Stimulated activated CD8-positive, alpha-beta memory T cell treated with anti-CD3 and anti-CD28 coated beads, Interleukin-2, amount 100 ng/mL, for 1 hour (primary cell): Measurements from ENCODE around the gene MATK.

ENCODE experiments used
- DNase-seq, 2 donors: peaks; one replicate each; pipeline ENCODE4 v3.0.0-alpha.2; 2020; ENCODE audit warnings: low read depth in 2 of 2

The MATK gene, protein sequence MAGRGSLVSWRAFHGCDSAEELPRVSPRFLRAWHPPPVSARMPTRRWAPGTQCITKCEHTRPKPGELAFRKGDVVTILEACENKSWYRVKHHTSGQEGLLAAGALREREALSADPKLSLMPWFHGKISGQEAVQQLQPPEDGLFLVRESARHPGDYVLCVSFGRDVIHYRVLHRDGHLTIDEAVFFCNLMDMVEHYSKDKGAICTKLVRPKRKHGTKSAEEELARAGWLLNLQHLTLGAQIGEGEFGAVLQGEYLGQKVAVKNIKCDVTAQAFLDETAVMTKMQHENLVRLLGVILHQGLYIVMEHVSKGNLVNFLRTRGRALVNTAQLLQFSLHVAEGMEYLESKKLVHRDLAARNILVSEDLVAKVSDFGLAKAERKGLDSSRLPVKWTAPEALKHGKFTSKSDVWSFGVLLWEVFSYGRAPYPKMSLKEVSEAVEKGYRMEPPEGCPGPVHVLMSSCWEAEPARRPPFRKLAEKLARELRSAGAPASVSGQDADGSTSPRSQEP

DNA sequence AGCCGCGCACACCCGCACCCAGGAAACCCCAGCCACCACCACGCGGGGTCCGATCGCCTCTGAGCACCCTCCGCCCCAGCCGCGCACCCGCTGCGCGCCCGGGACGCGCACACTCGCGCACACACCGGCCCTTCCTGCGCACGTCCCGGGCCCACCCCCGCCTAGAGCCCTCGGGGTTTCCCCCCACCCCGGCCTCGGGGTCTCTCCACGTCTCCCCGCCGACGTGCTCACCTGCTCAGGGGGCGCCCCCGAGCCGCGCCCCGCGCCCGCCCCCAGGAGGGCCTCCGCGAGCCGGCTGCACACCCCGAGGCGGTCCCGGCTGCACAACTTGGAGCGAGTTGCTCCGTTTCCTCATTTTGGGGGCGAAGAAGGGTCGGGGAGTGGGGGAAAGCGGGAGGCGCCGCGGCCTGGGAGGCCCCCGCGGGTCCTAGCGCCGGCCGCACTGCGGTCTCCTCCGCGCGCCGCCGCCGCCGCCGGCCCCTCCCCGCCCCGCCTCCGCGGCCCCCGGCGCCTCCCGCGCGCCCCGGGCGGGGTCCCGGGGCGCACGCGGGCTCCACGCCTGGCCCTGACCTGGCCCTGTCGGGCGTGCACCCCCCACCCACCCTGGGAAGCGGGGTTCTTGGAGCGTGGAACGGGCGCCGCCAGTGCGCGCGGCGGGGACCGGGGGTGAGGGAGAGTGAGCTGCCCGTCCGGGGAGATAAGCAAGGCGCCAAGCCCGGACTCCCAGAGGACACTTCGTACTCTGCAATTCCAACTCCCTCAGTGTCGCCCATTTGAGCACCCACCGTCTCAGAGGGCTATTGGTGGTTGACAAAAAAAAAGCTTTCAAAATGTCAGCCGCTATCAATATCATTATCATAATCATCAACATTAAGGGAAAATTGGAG lies at the start of gene MATK:
MATK (minus strand) TSS at position 444 of the 887 bp plus-strand sequence. CDS start 1,246 bp downstream, outside the sequence.
- no peak for DNase-seq

DNA sequence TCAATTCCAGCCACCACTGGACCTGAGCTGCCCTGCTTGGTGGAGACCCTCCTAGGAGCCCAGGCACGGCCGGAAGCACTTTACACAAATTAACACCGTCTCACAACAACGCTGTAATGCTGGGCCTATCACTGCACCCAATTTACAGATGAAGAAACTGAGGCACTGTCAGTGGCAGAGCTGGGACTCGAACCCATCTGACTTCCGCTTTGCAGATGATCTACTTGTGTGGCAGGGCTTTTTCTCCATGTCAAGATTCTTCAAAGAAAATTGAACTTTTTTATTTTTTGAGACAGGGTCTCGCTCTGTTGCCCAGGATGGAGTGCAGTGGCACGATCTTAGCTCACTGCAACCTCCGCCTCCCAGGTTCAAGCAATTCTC lies 48.9 kb upstream of the MATK start:
- no peak for DNase-seq

DNA sequence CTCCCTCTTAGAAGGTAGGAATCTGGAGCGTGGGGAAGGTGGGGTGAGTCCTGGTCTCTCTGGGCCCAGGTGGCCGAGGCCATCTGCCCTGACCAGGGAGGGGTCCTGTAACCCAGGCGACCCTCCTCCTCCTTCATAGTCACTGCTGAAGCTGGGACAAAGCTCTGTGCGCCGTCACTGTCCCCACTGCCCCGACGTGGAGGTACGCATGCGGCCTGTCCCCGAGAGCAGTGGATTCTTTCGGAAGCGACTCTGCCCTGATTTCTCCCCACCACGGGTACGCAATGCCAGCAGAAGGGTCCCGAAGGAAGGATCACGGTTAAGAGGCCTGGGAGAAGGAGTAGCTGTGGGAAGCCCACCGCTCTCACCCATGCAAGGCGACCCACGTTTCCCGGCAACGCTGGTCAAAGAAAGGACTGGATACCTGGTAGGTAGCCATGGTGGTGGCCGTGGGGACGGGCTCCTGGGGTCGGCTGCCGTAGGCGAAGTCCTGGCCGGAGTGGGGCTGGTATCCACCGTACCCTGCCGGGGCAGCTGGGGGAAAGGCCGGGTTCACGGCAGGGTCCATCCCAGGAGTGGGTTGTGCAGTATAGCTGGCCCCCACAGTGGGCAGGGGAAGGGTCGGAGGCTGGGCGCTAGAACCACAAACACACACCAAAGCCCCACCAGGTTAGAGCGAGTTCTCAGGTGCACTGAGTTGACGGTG lies 48.3 kb upstream of the MATK start:
- no peak for DNase-seq

DNA sequence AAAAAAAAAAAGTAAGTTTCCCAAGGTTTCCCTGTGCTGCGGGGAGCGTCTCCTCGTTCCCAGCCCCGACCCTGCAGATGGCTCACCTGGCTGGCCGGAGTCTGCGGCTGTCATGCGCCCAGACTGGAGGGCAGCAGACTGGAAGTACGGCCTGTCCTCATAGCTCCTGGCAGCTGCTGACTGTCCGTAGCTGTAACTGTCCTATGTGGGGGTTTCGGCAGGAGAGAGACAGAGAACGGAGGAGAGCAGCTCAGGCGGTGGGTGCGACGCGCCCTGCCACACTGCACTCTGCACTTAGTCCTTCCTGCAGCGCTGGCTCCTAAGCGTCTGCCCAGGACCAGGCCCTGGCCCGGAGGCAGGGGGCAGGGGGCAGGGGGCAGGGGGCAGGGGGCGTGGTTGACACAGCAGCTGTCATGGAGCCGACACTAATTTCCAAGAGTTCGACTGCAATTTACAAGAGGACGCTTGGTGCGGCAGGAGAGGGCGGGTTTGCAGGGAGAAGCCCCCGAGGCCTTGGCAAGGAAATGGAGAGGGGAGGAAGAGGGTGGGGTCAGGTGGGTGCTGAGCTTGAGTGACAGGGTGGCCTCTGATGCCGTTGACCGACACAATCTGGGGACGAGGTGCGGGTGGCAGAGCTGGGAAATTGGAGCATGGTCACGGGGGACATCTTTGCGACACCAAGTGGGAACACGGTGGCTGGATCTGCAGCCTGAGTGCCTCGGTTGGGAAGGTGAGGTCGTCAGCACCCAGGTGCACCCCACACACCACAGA lies 47.6 kb upstream of the MATK start:
- no peak for DNase-seq

DNA sequence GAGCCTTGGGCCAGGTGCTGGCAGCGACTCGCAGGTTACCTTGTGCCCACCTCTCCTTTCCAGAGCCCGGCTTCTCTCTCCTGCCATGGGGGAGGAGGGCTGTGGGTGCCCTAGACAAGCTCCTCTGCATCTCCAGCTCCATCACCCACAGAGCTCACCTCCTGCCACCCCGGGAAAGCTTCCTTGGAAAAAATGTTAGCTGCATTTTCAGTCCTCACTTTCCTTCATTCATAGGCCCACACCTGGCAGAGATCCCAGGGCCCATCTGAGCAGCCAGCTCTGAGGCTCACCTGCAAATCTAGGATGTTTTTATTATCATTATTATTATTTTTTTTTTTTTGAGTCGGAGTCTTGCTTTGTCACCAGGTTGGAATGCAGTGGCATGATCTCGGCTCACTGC lies 45.8 kb upstream of the MATK start:
- no peak for DNase-seq

DNA sequence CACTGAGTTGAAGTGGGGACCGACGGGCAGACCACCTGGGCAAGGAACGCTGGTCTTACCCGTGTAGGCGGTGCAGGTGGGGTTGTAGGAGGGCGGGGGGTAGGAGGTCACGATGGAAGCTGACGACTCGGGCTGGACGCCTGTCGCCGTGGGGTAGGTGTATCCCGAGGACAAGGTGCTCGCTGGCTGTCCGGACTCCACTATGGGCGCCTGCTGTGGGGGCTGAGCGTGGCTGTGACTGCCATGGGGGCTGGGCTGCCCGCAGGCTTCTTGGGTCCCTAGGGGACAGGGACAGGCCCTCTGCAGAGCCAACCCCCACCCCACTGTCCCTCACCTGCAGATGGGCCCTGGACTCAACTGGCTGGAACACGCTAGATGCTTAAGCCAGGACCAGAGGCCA lies 45.4 kb upstream of the MATK start:
- DNase-seq: no peak

DNA sequence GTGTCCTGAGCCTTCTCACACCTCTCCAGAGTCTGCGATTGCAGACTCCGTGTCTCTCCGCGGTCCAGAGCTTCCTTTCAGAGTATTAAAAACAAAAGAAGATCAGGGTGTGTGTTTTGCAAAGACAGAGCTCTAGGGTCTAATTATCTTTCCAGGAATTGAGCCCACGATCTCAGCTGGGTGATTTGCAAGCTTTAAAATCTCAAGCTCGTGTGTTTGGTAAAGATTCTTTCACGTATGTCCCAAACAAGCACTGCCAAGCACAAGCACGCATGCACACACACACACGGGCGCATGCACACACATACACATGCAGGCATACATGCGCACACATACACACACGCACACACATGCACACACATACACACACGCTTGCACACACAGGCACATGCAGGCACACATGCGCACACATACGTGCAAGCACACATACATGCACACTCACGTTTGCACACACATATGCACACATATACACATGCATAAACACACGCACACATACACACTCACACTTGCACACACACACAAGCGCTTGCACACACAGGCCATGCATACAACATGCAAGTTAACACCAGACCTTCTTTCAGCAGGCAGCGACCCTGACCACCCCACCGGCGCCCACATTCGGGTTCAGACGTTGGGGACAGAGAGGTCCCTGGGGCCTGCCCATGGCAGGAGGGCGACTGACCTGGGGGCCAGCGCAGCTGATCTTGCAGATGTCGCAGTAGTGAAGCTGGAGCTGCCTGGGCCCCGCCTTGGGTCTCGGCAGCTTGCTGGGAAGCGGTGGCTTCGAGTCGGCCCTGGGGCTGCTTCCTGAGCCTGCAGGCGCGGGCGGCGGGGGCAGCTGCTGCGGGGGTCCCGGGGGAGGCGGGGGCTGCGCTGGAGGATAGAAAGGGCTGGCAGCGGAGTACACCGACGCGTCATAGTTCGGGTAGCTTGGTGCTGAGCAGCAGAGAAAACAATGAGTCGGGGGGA lies 44.7 kb upstream of the MATK start:
- DNase-seq: no peak

DNA sequence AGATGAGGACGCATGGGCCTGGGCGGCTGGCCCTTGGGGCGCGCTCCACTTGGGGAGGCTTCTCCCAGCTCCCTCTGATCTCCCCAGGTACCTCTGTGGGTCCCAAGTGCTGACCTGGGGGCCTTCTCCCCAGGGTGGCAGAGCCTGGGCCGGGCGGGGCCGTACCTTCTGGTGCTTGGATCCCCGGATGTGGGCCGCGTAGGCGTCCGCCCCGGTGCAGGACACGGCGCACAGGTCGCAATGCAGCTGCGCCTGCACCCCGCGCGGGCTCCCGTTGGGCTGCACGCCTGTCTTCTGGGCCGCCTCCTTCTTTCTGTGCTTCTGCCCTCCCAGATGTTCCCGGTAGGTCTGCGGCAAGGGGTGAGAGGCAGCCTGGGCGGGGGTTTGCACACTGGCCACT lies 41.1 kb upstream of the MATK start:
- no peak for DNase-seq

DNA sequence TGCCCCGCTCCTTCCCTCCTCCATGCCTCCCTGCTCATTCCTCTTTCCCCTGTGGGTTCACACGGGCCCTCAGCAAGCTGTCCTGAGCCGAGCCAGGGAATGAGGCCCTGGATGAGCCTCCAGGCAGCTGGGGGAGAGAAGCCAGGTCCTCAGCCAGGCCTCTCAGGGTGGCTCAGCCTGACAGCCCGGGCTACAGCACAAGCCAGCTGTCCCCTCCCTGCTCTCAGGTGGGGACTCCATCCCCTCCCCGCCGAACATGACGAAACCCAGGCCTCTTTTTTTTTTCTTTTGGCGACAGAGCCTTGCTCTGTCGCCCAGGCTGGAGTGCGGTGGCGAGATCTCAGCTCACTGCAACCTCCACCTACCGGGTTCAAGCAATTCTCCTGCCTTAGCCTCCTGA lies 40.0 kb upstream of the MATK start:
- no peak for DNase-seq

DNA sequence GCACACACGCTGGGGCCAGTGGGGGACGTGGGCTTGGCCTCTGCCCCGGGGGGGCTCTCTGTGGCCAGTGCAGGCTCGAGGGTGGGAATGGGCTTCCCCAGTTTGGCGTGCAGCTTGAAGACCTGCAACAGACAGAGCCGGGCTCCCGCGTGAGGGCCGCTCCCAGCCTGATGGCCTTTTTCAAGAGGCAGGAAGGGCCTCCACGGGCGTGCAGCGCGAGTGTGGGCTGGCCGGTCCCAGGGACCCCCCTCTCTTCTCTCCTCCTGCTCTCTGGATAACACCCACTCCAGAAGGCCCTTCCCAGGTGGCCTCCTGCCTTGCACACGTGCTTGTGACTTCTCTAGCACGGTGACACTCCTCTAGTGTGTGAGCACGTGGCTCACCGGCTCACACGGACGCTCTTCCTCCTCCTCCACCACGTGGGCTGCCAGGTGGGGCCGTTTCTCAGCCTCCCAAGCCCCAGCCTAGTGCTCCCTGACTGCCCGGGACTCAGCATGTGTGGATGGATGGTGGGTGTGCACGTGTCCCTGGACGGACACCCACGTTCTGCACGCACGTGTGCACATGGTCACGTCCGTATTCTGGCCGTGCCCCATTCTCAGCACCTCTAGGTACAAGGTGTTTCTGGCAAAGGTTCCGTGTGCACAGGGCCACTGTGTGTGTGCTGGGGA lies 39.2 kb upstream of the MATK start:
- no peak for DNase-seq

DNA sequence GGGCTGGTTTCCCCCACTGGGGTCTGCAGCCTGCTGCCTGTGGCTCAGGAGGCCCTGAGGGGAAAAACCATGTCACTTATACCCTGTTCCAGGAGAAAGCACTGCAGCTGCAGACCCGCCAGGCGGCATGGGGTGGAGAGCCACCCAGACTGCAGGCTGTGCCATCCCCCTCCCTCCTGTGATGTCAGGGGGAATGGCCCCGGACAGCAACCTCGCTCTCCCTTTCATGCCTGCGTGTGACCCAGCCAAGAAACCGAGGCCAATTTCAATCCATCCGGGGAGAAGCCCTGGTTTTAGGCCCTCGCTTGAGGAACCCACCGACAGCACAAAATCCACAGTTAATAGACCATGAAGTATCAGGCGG lies 37.2 kb upstream of the MATK start:
- DNase-seq: no peak

DNA sequence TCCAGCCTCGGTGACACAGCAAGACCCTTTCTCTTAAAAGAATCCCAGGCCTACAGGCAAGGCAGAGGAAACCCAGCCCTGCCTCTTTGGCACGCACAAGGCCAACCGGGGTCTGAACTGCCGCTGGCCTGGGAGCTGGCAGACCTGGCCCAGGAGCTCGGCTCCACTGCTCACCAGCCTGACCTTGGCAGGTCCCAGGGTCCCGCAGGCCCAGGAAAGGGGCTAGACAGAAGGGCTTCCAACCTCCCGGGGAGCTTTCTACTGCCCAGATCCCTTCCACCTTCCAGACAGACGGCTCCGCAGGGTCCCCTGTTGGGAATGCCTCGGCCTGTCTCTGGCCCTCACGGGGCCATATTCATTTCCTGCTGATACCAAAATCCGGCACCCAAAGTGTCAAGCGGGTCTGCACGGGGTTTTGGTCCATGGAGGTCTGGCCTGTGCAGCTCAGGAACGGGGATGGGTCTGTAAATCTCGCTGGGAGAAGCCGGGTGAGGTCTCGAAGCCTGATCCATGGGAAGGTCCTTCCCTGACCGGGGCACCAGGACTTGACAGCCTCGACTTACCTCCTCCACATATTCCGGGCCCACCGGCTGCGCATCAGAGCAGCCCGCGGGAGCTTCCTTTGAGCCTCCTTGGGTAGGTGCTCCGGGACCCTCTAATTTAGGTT lies 36.6 kb upstream of the MATK start:
- DNase-seq: no peak

DNA sequence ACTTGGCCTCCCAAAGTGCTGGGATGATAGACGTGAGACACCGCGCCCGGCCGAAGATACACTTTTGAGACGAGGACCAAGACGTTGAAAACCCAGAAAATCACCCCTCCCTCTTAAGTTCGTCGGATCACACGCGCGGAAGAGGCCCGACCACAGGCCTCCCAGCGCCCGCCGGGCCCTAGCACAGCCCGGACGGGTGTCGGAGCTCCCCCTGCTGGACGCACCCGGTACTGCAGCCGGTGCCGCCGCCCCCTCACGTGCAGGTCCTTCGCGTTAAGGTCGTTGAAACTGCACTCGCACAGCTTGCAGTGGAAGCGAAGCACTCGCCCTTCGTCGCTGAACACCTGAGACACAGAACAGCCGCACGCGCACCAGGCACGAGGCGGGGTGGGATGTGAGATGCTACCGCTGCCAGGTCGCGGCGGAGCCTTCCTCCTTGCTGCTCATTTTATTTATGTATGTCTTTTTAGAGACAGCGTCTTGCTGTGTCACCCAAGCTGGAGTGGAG lies 35.7 kb upstream of the MATK start:
- peak; percentile 77 to 81 for DNase-seq

DNA sequence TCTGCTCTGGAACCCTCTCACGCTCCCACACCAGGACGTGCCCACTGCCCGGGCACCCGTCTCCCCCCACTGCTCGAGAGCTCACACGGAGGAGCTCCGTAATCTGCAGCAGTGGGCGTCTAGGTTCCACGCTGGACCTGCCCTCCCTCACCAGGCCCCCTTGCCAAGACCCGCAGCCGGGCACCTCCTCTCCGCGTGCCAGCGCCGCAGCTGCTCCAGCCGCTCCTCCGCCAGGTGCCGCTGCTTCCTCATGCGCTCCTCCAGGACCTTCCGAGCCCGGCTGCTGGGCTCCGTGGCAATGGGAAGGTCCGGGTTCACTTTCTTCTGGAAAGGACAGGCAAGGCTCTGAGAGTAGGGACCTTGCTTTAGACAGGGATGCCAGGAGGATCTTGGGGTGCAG lies 35.0 kb upstream of the MATK start:
- DNase-seq: no peak

DNA sequence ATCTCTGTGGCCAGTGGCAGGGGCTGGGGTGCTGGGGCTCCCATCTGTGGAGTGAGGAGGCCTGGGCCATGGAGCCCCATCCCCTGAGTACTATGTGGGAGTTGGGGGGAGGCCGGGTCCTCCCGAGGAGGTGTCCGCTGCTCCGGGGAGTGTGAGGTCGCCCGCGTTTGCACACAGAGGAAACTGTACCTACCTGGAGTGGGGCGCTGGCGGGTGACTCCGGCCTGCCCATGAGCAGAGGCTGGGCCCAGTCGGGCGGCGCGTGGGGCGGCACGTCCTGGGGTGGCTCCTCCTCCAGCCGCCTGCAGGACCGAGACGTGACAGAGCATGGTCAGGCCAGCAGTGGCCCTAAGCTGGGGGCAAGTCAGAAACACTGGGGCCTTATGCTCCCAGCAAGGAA lies 33.8 kb upstream of the MATK start:
- DNase-seq: no peak

DNA sequence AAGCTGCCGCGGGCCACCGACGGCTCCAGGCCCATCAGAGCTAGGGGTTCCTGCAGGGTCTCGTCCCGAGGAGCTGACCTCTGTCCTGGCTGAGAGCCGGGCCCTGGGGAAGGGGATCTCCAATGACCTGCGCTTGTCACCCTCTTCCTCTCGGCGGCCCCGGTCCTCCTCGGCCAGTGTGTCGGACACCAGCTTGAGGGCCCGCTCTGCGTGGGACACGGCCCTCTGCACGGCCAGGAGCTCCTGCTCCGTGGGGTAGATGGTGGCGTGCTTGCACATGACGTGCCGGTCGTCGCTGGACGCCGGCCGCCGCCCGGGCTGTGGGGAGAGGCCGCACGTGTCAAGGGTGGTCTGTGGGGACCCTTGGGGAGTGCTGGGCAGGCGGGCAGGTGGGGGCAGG lies 32.7 kb upstream of the MATK start:
- DNase-seq: no peak

DNA sequence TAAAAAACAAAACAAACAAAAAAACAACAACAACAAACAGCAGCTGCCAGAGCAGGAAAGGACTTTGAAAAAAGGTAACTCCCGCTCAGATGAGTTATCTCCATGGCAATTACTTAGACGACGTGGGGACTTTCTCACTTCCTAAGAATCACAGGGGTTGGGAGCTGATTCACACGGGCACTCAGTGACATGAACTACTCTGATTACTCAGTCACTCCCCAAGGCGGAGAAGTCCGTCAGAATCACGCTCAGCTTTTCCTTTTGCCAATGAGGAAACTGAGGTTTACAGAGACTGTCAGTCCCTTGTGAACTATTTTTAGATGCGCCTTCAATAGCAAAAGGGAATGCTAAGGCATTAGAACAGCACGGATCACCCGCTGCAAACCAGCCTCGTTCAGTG lies 32.3 kb upstream of the MATK start:
- no peak for DNase-seq

DNA sequence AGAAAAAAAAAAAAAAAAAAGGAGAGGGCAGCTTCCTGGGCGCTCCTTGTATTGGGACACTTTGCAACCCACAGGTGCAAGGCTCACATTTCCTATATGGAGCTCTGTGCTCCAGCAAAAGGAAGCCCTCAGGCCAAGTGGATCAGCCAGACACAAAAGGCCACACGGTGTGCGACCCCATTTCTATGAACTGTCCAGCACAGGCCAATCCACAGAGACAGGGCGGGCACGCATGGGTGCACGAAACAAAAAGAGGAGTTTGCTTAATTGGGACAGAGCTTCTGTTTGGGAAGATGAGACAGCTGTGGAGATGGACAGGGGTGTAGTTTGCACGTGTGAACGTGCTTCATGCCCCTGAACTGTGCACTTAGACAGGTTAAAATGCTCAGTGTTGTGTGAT lies 31.6 kb upstream of the MATK start:
- no peak for DNase-seq
